ENCODE data around the gene GLP1R.

The GLP1R gene

DNA sequence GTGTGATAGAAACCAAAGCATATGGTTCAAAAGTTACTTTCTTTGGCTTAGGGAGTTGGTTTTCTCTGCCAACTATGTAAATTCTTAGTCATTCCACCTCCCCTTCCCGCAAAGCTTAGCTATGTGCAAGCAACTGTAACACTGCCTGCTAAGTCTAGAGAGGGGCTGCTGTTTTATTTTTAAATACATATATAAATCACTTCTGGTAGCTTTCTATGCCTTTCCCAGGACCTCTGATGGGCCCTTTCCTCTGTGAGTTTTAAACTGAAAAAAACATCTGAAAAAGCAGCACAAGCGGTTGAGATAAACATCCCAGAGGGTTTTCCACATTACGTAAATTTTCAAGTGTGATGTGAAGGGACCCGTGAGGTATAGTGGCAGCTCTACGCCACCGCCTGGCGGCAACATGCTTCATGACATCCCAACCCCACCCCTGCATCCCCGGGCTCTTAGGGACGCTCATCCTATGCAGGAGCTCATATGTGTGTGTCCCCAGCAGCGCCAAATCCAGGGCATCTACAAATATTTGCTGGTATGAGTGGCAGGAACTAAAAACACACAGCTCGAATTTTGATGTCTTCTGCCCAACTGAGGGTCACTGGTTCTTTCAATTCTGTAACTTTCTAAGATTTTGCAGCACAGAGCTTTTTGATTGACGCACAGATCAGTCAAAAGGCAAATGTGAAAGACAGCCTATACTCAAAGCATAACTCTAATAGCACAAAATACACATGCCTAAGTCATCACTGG lies 53.7 kb downstream of the GLP1R start:
- H3K4me3 ChIP-seq (ENCODE audit: control insufficient read depth, low read depth, low read length) = no peak overlapping the region
- TF ChIP-seq, protein P1, sequence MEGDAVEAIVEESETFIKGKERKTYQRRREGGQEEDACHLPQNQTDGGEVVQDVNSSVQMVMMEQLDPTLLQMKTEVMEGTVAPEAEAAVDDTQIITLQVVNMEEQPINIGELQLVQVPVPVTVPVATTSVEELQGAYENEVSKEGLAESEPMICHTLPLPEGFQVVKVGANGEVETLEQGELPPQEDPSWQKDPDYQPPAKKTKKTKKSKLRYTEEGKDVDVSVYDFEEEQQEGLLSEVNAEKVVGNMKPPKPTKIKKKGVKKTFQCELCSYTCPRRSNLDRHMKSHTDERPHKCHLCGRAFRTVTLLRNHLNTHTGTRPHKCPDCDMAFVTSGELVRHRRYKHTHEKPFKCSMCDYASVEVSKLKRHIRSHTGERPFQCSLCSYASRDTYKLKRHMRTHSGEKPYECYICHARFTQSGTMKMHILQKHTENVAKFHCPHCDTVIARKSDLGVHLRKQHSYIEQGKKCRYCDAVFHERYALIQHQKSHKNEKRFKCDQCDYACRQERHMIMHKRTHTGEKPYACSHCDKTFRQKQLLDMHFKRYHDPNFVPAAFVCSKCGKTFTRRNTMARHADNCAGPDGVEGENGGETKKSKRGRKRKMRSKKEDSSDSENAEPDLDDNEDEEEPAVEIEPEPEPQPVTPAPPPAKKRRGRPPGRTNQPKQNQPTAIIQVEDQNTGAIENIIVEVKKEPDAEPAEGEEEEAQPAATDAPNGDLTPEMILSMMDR (conservative IDR thresholded peaks at IDR 0.05; ENCODE audit: control insufficient read depth, insufficient read depth, low read depth, low read length) = peak; percentile 13
- peak; percentile 71 for DNase-seq (ENCODE audit: low read depth)

DNA sequence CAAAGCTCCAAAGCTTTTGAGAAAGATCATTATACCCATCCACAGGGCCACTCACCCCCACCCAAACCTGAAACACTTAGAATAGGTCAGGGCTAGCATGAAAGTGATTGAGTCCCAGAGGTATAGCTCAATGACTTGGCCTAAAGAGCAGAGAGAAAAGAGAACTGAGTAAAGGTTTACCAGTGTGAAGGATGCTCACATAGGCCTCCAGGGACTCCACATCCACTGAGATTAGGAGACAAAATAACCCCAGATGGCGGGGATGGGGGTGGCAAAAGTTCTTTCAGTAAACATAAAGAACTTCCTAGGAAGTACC lies 54.2 kb downstream of the GLP1R start:
- H3K4me3 ChIP-seq (ENCODE audit: control insufficient read depth, low read depth, low read length) = no peak overlapping the region
- TF ChIP-seq, protein P1 (conservative IDR thresholded peaks at IDR 0.05; ENCODE audit: control insufficient read depth, insufficient read depth, low read depth, low read length) = no peak
- peak; percentile 2 for DNase-seq (ENCODE audit: low read depth)

DNA sequence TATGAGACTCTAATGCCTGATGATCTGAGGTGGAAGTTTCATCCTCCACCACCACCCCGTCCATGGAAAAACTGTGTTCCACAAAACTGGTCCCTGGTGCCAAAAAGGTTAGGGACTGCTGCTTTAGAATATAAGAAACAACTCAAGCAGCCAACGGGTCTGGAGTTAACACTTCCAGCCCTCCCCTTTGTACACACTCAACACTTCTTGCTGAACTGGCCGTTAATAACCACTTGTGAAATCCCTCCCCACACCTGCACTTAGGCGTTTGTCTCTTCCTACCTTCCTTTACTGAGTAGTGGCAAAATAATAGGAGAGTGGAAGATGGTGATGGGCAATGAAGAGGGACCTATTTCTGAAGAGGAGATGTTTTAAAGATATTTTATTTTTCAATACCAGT lies 55.9 kb downstream of the GLP1R start:
- TF ChIP-seq, protein P1 (conservative IDR thresholded peaks at IDR 0.05; ENCODE audit: control insufficient read depth, insufficient read depth, low read depth, low read length) = no peak
- DNase-seq (ENCODE audit: low read depth) = no peak
- H3K4me3 ChIP-seq (ENCODE audit: control insufficient read depth, low read depth, low read length) = no peak overlapping the region

DNA sequence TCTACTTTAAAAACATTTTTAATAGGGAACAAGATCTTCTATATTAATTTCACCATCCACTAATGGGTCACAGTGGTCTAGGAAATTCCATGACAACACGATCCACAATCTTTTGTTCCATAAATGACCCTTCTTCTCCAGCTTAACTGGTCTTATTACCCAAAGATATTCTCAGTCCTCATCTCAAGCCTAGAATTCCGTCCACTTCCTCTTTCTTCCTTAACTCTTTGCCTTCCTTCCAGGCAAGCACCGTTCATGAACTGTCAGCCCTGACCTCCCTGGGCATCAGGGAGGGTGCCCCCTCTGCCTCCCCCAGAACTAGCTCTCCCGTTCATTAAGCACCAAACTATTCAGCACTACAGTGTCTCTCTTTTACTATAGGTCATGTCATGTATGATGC lies 58.5 kb downstream of the GLP1R start:
- no peak overlapping the region for H3K4me3 ChIP-seq (ENCODE audit: control insufficient read depth, low read depth, low read length)
- no peak for DNase-seq (ENCODE audit: low read depth)
- TF ChIP-seq, protein P1 (conservative IDR thresholded peaks at IDR 0.05; ENCODE audit: control insufficient read depth, insufficient read depth, low read depth, low read length) = no peak

DNA sequence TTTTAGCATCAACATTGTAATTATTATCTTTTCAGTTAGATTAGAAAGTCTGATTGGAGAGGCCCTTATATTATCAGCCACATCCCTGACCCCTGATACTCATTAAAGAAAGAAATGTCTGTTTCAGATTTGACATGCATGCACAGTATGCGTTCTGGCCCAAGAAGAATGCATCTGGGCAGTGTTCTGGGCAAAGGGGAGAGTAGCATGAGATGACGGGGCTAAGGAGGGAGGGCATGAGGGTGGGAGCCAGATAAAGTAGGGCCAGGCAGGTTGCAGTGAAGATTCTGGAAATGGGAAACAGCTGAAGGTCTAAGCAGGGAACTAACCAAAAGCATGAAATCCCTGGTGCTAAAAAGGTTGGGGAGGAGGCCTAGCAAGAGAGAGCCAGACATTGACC lies 59.1 kb downstream of the GLP1R start:
- TF ChIP-seq, protein P1 (conservative IDR thresholded peaks at IDR 0.05; ENCODE audit: control insufficient read depth, insufficient read depth, low read depth, low read length) = no peak
- DNase-seq (ENCODE audit: low read depth) = no peak
- H3K4me3 ChIP-seq (ENCODE audit: control insufficient read depth, low read depth, low read length) = no peak overlapping the region

DNA sequence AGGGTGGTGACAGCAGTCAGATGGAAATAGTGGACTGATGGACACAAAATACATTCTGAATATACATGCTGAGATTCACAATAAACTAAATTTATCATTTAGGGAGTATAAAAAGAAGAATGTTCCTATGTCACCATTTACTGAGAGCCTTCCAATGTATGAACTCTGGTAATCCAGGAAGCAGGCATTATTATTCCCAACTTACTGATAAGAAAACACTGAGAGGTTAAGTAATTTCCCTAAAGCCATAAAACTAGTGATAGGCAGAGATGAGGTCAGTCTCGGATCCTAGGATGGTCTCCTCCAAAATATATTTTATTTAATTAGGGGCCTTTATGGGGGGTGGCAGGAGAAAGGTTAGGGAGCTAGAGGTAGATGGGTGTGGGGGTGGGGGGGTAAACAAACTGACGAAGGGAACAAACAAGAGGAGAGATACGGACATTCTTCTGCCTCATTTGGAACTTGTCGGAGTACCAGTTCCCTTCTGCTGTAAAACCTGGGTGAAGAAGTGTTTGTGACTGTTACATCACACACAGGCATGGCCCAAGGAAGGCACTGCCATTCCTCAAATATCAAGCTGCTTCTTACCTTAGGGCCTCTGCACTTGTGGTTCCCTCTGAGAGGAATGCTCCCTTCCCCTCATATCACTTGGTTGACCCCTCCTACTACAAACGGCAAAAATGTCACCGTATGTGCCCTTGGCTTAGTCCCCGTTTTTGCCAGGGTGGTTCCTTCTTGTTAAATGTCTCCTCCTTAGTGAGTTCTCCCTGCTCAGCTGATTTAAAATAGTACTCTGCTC lies 59.7 kb downstream of the GLP1R start:
- DNase-seq (ENCODE audit: low read depth) = no peak
- H3K4me3 ChIP-seq (ENCODE audit: control insufficient read depth, low read depth, low read length) = no peak overlapping the region
- TF ChIP-seq, protein P1 (conservative IDR thresholded peaks at IDR 0.05; ENCODE audit: control insufficient read depth, insufficient read depth, low read depth, low read length) = no peak
